PC-3 (cell line): ENCODE data around the gene SF3A1.

Experiments
- CTCF ChIP-seq: fragments of 300-600 bp; sonication (generic); conservative IDR thresholded peaks from 2 replicates; pipeline ENCODE4 v1.5.1; 2017; ENCODE audit warnings: antibody characterized with exemption, low read depth, mild to moderate bottlenecking, low read length
- EZH2 ChIP-seq: fragments of 300-600 bp; sonication (generic); IDR thresholded peaks from one replicate; pipeline ENCODE4 v1.6.1; 2017; ENCODE audit warnings: antibody characterized with exemption, mild to moderate bottlenecking, low read length; ENCODE audit not compliant: unreplicated experiment
- EZH2phosphoT487 ChIP-seq: fragments of 300-600 bp; sonication (generic); IDR thresholded peaks from 2 replicates; pipeline ENCODE4 v1.6.1; 2018; ENCODE audit warnings: mild to moderate bottlenecking, antibody characterized with exemption, low read length, borderline replicate concordance

- TF ChIP-seq CTCF (no peak), EZH2 (no peak), EZH2phosphoT487 (no peak)
Observed at GRCh38 chr22:30375312-30375849, 18.7 kb upstream of the SF3A1 start.
